ENCODE results near the gene POFUT2.
A peak's percentile ranks its signal among the peaks of the same experiment; 100 is the strongest.

Gene POFUT2

GRCh38 chr21:45295576-45296365, 8.1 kb upstream of the POFUT2 start:
- peak; percentile 73 for DNase-seq (ENCODE audit: low read depth)
- no peak overlapping the region for H3K4me3 ChIP-seq (ENCODE audit: low read depth, low read length)
- TF ChIP-seq CTCF (conservative IDR thresholded peaks at IDR 0.05; ENCODE audit: low read depth, low read length): no peak

- DNase-seq (ENCODE audit: low read depth): peak; percentile 100
- peak overlapping the region; percentile 36 for H3K4me3 ChIP-seq (ENCODE audit: low read depth, low read length)
Measured at GRCh38 chr21:45294509-45295291, 7.0 kb upstream of the POFUT2 start.

GRCh38 chr21:45293726-45294401, 6.2 kb upstream of the POFUT2 start:
- TF ChIP-seq CTCF (conservative IDR thresholded peaks at IDR 0.05; ENCODE audit: low read depth, low read length): no peak
- no peak for DNase-seq (ENCODE audit: low read depth)
- H3K4me3 ChIP-seq (ENCODE audit: low read depth, low read length): peak overlapping the region; percentile 36

More at GRCh38 chr21:45294509-45295291, 7.0 kb upstream of the POFUT2 start:
- TF ChIP-seq CTCF (conservative IDR thresholded peaks at IDR 0.05; ENCODE audit: low read depth, low read length): no peak

- H3K4me3 ChIP-seq (ENCODE audit: low read depth, low read length): peak overlapping the region; percentile 14
- DNase-seq (ENCODE audit: low read depth): peak; percentile 49
- TF ChIP-seq CTCF (conservative IDR thresholded peaks at IDR 0.05; ENCODE audit: low read depth, low read length): peak; percentile 10
Measured at GRCh38 chr21:45293220-45293725, 5.6 kb upstream of the POFUT2 start.

GRCh38 chr21:45292399-45293219, 4.9 kb upstream of the POFUT2 start:
- TF ChIP-seq CTCF (conservative IDR thresholded peaks at IDR 0.05; ENCODE audit: low read depth, low read length): peak; percentile 95
- DNase-seq (ENCODE audit: low read depth): peak; percentile 94
- no peak overlapping the region for H3K4me3 ChIP-seq (ENCODE audit: low read depth, low read length)

All from choroid plexus epithelial cell (primary cell).